HepG2 (cell line): ENCODE results near the gene FAM20C. TPM values are rescaled to one million over a fixed set of nuclear protein-coding genes. Genes with fewer than 3 reads are reported as not detected.

Source experiments
- ATAC-seq: fragments of 200-7000 bp; cut with Tn5 transposase; 3 replicates; pipeline ENCODE4 v1.9.1; 2020; ENCODE audit warnings: mild to moderate bottlenecking, moderate library complexity
- BruUV-seq: library from RNA; stranded (reverse); fragments of 400-500 nt; replicated peaks from 2 replicates; lab custom pipeline; 2021; lab: Mats Ljungman, UMichigan
- CTCF ChIA-PET: fragments of 300-600 bp; formaldehyde crosslinking; extraction: SDS; loops from one replicate; lab custom pipeline; 2021; ENCODE audit warnings: low total read pairs, inconsistent platforms, low intra/inter-chr PET ratio; lab: Yijun Ruan, JAX
- POLR2A ChIA-PET: fragments of 350-600 bp; sonication (Branson Sonifier 250); formaldehyde crosslinking; loops from one replicate; lab custom pipeline; 2020; ENCODE audit warnings: antibody characterized with exemption, inconsistent platforms; lab: Yijun Ruan, JAX
- DNase-seq: peaks from one replicate; pipeline ENCODE4 v3.0.0-alpha.2; 2015; ENCODE audit warnings: low spot score
- FAIRE-seq: peaks from 3 replicates; lab custom pipeline; 2011; peaks lifted over from hg19 to GRCh38; lab: Jason Lieb, UNC
- H2AFZ ChIP-seq: one replicate; pipeline ENCODE4 v1.6.1; 2011; ENCODE audit warnings: low read length, inconsistent platforms
- H3K27ac ChIP-seq: fragments of 300-600 bp; 3 replicates; pipeline ENCODE4 v1.8.0; 2011; ENCODE audit warnings: mixed run types, mild to moderate bottlenecking, mixed read lengths, low read length, inconsistent platforms; ENCODE audit not compliant: insufficient read depth; ENCODE audit errors: extremely low read length
- H3K27me3 ChIP-seq, 2 experiments: fragments of 200-600 bp in 1 of 2; 2 replicates in 1 of 2; 3 replicates in 1 of 2; pipeline versions ENCODE4 v1.6.0 to v1.8.0; 2011; ENCODE audit warnings: low read length in 2 of 2, mild to moderate bottlenecking in 2 of 2, moderate library complexity in 2 of 2, inconsistent platforms in 1 of 2; ENCODE audit not compliant: insufficient read depth in 2 of 2, control insufficient read depth in 1 of 2
- H3K36me3 ChIP-seq, 2 experiments: fragments of 200-600 bp in 1 of 2; replicated peaks in 1 of 2; 2 replicates in 1 of 2; 3 replicates in 1 of 2; pipeline versions ENCODE4 v1.5.1 to v1.8.0; 2011; ENCODE audit warnings: low read length in 2 of 2, inconsistent platforms in 1 of 2; ENCODE audit not compliant: insufficient read depth in 2 of 2, control insufficient read depth in 1 of 2
- H3K4me1 ChIP-seq: 2 replicates; pipeline ENCODE4 v1.5.1; 2012; ENCODE audit warnings: low read length, inconsistent platforms; ENCODE audit not compliant: insufficient read depth
- H3K4me2 ChIP-seq: 2 replicates; pipeline ENCODE4 v1.6.0; 2011; ENCODE audit warnings: low read depth, low read length, inconsistent platforms
- H3K4me3 ChIP-seq, 3 experiments: fragments of 200-600 bp in 1 of 3; sonication (generic), shearing (Covaris generic) in 1 of 3; replicated peaks in 1 of 3; 2 replicates each; pipeline ENCODE4 v1.5.1; 2011 to 2016; ENCODE audit warnings: low read length in 3 of 3, inconsistent platforms in 2 of 3, low read depth in 2 of 3, mild to moderate bottlenecking in 2 of 3, control low read depth in 1 of 3, mixed read lengths in 1 of 3; ENCODE audit not compliant: insufficient read depth in 1 of 3
- H3K79me2 ChIP-seq: one replicate; pipeline ENCODE4 v1.6.1; 2011; ENCODE audit warnings: low read length, inconsistent platforms; ENCODE audit not compliant: insufficient read depth
- H3K9ac ChIP-seq: 2 replicates; pipeline ENCODE4 v1.6.0; 2011; ENCODE audit warnings: mild to moderate bottlenecking, low read depth, low read length, inconsistent platforms; ENCODE audit not compliant: insufficient read depth
- H3K9me3 ChIP-seq: 2 replicates; pipeline ENCODE4 v1.5.1; 2012; ENCODE audit warnings: mild to moderate bottlenecking, low read length
- H4K20me1 ChIP-seq: 2 replicates; pipeline ENCODE4 v1.6.0; 2011; ENCODE audit warnings: inconsistent platforms, mild to moderate bottlenecking, low read length, moderate library complexity; ENCODE audit not compliant: insufficient read depth
- AHDC1 ChIP-seq: sonication (generic); formaldehyde crosslinking; IDR thresholded peaks from 2 replicates; pipeline ENCODE4 v1.5.1; 2020; ENCODE audit warnings: mild to moderate bottlenecking, missing genetic modification reagents, borderline replicate concordance
- ARID2 ChIP-seq: sonication (generic); formaldehyde crosslinking; IDR thresholded peaks from 2 replicates; pipeline ENCODE4 v1.8.1; 2022; ENCODE audit warnings: mild to moderate bottlenecking, missing genetic modification reagents, borderline replicate concordance
- ISX ChIP-seq: sonication (generic); formaldehyde crosslinking; conservative IDR thresholded peaks from 2 replicates; pipeline ENCODE4 v1.5.0; 2020; ENCODE audit warnings: missing genetic modification reagents
- MLX ChIP-seq: IDR thresholded peaks from 2 replicates; pipeline ENCODE4 v1.6.1; 2016
- NFKBIZ ChIP-seq: IDR thresholded peaks from 2 replicates; pipeline ENCODE4 v1.6.1; 2018; ENCODE audit warnings: missing genetic modification reagents, missing compliant biosample characterization
- TERF1 ChIP-seq: sonication (generic); formaldehyde crosslinking; IDR thresholded peaks from 2 replicates; pipeline ENCODE4 v1.8.0; 2022; ENCODE audit warnings: mild to moderate bottlenecking, missing genetic modification reagents, moderate library complexity
- TSC22D2 ChIP-seq: sonication (generic); formaldehyde crosslinking; IDR thresholded peaks from 2 replicates; pipeline ENCODE4 v1.5.1; 2020; ENCODE audit warnings: missing genetic modification reagents, mild to moderate bottlenecking, borderline replicate concordance
- WGBS: methylation state at CpG from one replicate; pipeline ENCODE4 v1.1.6; 2017; ENCODE audit warnings: low lambda C conversion rate; 5-methylcytosine and 5-hydroxymethylcytosine counted together
- in situ Hi-C: cut with HindIII; loops from 2 replicates; pipeline ENCODE4 v1.10.0; 2017; ENCODE audit warnings: low pct_unique_long_range_greater_than_20kb; ENCODE audit not compliant: extremely low pct_ligation_motif_present
- intact Hi-C: fragments of 100-400 bp; cut with micrococcal nuclease; formaldehyde crosslinking; loops from one replicate; pipeline ENCODE4 v1.10.0; 2022; ENCODE audit not compliant: unreplicated experiment
- polyA plus RNA-seq, 8 experiments: library from polyadenylated mRNA; depleted of rRNA in 3 of 8; stranded (reverse) in 7 of 8; unstranded in 1 of 8; fragments of >200 nt; fragmentation: Illumina TruSeq in 4 of 8; extraction: Trizol in 4 of 8; gene quantifications; 2 replicates each; pipeline versions ENCODE4 v1.2.1 to v1.2.3, GENCODE V29; 2011 to 2016; ENCODE audit warnings: low read depth in 4 of 8, missing spikeins in 1 of 8, mixed read lengths in 1 of 8; ENCODE audit not compliant: insufficient read depth in 1 of 8
- total RNA-seq, 5 experiments: library from RNA; depleted of rRNA; stranded (reverse); fragments of >200 nt; fragmentation: Illumina TruSeq; extraction: Trizol; gene quantifications; 2 replicates each; pipeline ENCODE4 v1.2.3, GENCODE V29; 2016; ENCODE audit warnings: low read depth in 1 of 5

FAM20C gene
- total and polyA plus RNA-seq, 2 of the 13 experiments (the other 11 are each of a cell fraction or from before 2014, with no cell fraction given): 11.9 to 19.9 TPM

- WGBS: 38% methylated on average over 9 of the region's 21 CpGs
- no peak for FAIRE-seq
- BruUV-seq: no TSS peak
- no peak overlapping the region for H3K4me2 ChIP-seq
- no peaks in the 10 kb centered on the region for H3K9me3 ChIP-seq
- H3K79me2 ChIP-seq: no peaks in the 10 kb centered on the region
- intact Hi-C loops (no loop called here), in situ Hi-C loops (no loop called here)
- no peak for DNase-seq
- peaks cover 23 to 76% of the 10 kb centered on the region in 2 experiments for H3K27me3 ChIP-seq
- ATAC-seq: no peak
- H3K4me3 ChIP-seq: no peak overlapping the region
- H2AFZ ChIP-seq: no peak overlapping the region
- H3K36me3 ChIP-seq: no peaks in the 10 kb centered on the region
- H3K27ac ChIP-seq: no peak overlapping the region
- H3K4me1 ChIP-seq: no peaks in the 10 kb centered on the region
- ChIA-PET POLR2A (no interaction called here), CTCF (no interaction called here)
- H4K20me1 ChIP-seq: no peaks in the 10 kb centered on the region; the same call in 1 of the 2 replicates
- no peak for TF ChIP-seq AHDC1
- no peak for TF ChIP-seq NFKBIZ (CRISPR knock-in tag)
- no peak for TF ChIP-seq MLX (CRISPR knock-in tag)
- TF ChIP-seq ISX (CRISPR knock-in tag): no peak
- no peak for TF ChIP-seq TERF1 (CRISPR knock-in tag)
- TF ChIP-seq TSC22D2 (CRISPR knock-in tag): no peak
- TF ChIP-seq ARID2: no peak
- H3K9ac ChIP-seq: no peak overlapping the region
Observed at GRCh38 chr7:176786-177459, 15.4 kb upstream of the FAM20C start.
